C4-2B (cell line): ENCODE data around the gene LOXL3.

Experiments
- ZFX ChIP-seq: fragments of 450-650 bp; IDR thresholded peaks from 2 replicates; pipeline ENCODE4 v1.6.1; 2017
- TF ChIP-seq, protein P1 (sequence below): fragments of 450-650 bp; conservative IDR thresholded peaks from 2 replicates; pipeline ENCODE4 v1.5.1; 2017; ENCODE audit warnings: mild to moderate bottlenecking

DNA sequence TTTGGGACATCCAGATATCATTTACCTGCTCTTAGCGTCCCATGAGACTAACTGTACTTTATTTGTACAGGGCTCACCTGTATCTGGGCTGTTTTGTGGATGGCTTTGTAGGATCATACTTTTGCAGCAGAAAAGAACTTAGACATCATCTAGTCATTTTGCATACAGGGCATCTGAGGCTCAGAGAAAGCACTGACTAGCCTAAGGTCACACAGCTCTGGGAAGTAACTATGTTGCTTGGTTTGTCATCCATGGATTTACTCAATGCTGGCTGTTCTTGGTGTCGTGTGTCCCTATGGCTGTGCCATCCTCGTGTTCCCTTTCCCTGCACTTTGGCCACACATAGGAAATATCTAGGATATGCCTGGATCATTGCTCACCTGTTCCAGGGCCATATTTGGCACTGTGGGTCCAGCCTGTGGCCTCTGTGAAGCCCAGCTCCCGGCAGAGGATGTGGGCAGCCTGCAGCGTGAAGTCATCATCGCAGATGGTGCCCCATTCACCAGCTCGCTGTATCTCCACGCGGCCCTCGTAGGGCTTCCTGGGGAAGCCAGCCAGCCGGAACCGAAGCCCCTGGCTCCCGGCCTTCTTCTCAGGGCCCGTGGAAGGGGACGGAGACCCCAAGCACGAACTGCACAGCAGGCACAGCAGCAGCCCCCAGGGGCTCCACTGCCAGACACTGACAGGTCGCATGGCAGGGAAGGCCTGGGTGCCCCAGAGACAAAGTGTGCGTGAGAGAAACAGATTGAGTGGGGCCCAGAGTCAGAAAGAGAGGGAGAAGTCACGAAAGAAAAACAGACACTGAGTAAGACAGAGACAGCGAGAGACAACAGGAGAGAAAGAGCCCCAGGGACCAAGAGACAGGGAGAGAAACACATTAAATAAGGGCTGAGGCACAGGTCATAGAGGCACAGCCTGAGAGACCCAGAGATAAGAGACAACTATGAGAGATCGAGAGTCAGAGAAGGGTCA is 1.5 kb downstream of the LOXL3 start:
- TF ChIP-seq, protein P1, sequence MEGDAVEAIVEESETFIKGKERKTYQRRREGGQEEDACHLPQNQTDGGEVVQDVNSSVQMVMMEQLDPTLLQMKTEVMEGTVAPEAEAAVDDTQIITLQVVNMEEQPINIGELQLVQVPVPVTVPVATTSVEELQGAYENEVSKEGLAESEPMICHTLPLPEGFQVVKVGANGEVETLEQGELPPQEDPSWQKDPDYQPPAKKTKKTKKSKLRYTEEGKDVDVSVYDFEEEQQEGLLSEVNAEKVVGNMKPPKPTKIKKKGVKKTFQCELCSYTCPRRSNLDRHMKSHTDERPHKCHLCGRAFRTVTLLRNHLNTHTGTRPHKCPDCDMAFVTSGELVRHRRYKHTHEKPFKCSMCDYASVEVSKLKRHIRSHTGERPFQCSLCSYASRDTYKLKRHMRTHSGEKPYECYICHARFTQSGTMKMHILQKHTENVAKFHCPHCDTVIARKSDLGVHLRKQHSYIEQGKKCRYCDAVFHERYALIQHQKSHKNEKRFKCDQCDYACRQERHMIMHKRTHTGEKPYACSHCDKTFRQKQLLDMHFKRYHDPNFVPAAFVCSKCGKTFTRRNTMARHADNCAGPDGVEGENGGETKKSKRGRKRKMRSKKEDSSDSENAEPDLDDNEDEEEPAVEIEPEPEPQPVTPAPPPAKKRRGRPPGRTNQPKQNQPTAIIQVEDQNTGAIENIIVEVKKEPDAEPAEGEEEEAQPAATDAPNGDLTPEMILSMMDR, result no peak
- no peak for TF ChIP-seq ZFX
